K562 (cell line): ENCODE measurements around the gene MYH3. TPM values are rescaled to one million over a fixed set of nuclear protein-coding genes. Genes with fewer than 3 reads are reported as not detected.

ENCODE experiments used
- ATAC-seq: fragments of 200-7000 bp; cut with Tn5 transposase; 3 replicates; pipeline ENCODE4 v1.9.1; 2020; ENCODE audit warnings: moderate library complexity
- BruUV-seq: library from RNA; stranded (reverse); fragments of 400-500 nt; replicated peaks from 2 replicates; lab custom pipeline; 2021; lab: Mats Ljungman, UMichigan
- CTCF ChIA-PET: fragments of 300-600 bp; formaldehyde crosslinking; extraction: SDS; loops from one replicate; lab custom pipeline; 2021; ENCODE audit warnings: low intra/inter-chr PET ratio; lab: Yijun Ruan, JAX
- POLR2A ChIA-PET: fragments of 300-600, 350-650 bp; sonication (Branson Sonifier 250); formaldehyde crosslinking; extraction: SDS; loops from one replicate; lab custom pipeline; 2021; ENCODE audit warnings: antibody characterized with exemption, inconsistent platforms; lab: Yijun Ruan, JAX
- DNase-seq, 4 experiments: peaks; one replicate each; pipeline versions ENCODE4 v3.0.0 to v3.0.0-alpha.2; 2011 to 2018; ENCODE audit warnings: low spot score in 3 of 4, mixed read lengths in 3 of 4; ENCODE audit errors: extremely low read depth in 1 of 4
- FAIRE-seq: peaks from 2 replicates; lab custom pipeline; 2011; peaks lifted over from hg19 to GRCh38; lab: Jason Lieb, UNC
- H2AFZ ChIP-seq: 2 replicates; pipeline ENCODE4 v1.6.0; 2011; ENCODE audit warnings: low read depth, low read length, control low read depth, inconsistent platforms
- H3K27ac ChIP-seq: fragments of 200-600 bp; 3 replicates; pipeline ENCODE4 v1.8.0; 2011; ENCODE audit warnings: low read depth, mild to moderate bottlenecking, control low read depth, inconsistent platforms, low read length, moderate library complexity, mixed read lengths; ENCODE audit errors: extremely low read depth
- H3K27me3 ChIP-seq, 2 experiments: fragments of 300-600 bp in 1 of 2; 2 replicates in 1 of 2; 3 replicates in 1 of 2; pipeline versions ENCODE4 v1.6.0 to v1.8.0; 2011; ENCODE audit warnings: inconsistent platforms in 2 of 2, low read length in 2 of 2, mild to moderate bottlenecking in 1 of 2, mixed read lengths in 1 of 2, moderate library complexity in 1 of 2; ENCODE audit not compliant: control insufficient read depth in 2 of 2, insufficient read depth in 2 of 2
- H3K36me3 ChIP-seq: fragments of 300-600 bp; 3 replicates; pipeline ENCODE4 v1.8.0; 2011; ENCODE audit warnings: mild to moderate bottlenecking, low read length, inconsistent platforms; ENCODE audit not compliant: control insufficient read depth, insufficient read depth
- H3K4me1 ChIP-seq, 2 experiments: fragments of 200-600 bp in 1 of 2; replicated peaks in 1 of 2; 2 replicates in 1 of 2; 3 replicates in 1 of 2; pipeline versions ENCODE4 v1.5.1 to v1.8.0; 2011; ENCODE audit warnings: inconsistent platforms in 2 of 2, low read length in 2 of 2, mild to moderate bottlenecking in 1 of 2, mixed read lengths in 1 of 2, moderate library complexity in 1 of 2; ENCODE audit not compliant: control insufficient read depth in 2 of 2, insufficient read depth in 2 of 2
- H3K4me2 ChIP-seq: 2 replicates; pipeline ENCODE4 v1.6.1; 2011; ENCODE audit warnings: low read length, control low read depth, inconsistent platforms, mixed read lengths; ENCODE audit not compliant: insufficient read depth
- H3K4me3 ChIP-seq: fragments of 200-600 bp; sonication (generic), shearing (Covaris generic); 2 replicates; pipeline ENCODE4 v1.5.1; 2016; ENCODE audit warnings: control low read depth, inconsistent platforms
- H3K79me2 ChIP-seq: fragments of 200-600 bp; 3 replicates; pipeline ENCODE4 v1.8.0; 2011; ENCODE audit warnings: low read length, inconsistent platforms; ENCODE audit not compliant: control insufficient read depth, insufficient read depth
- H3K9ac ChIP-seq, 2 experiments: 2 replicates each; pipeline versions ENCODE4 v1.6.0 to v1.6.1; 2011; ENCODE audit warnings: low read depth in 2 of 2, low read length in 2 of 2, control low read depth in 1 of 2, inconsistent platforms in 1 of 2, mild to moderate bottlenecking in 1 of 2, mixed read lengths in 1 of 2; ENCODE audit not compliant: insufficient read depth in 1 of 2
- H3K9me1 ChIP-seq: one replicate; pipeline ENCODE4 v1.6.0; 2011; ENCODE audit warnings: inconsistent platforms, mild to moderate bottlenecking, low read length, moderate library complexity; ENCODE audit not compliant: control insufficient read depth, insufficient read depth
- H3K9me3 ChIP-seq: replicated peaks from 2 replicates; pipeline ENCODE4 v1.5.1; 2011; ENCODE audit warnings: low read depth, low read length, inconsistent platforms; ENCODE audit not compliant: control insufficient read depth, insufficient read depth
- H4K20me1 ChIP-seq: replicated peaks from 2 replicates; pipeline ENCODE4 v1.6.1; 2011; ENCODE audit warnings: low read length, inconsistent platforms, mixed read lengths; ENCODE audit not compliant: control insufficient read depth, insufficient read depth
- ATF7 ChIP-seq: fragments of 450-650 bp; IDR thresholded peaks from 2 replicates; pipeline ENCODE4 v1.7.1; 2014; ENCODE audit warnings: mild to moderate bottlenecking, moderate library complexity
- BACH1 ChIP-seq: fragments of 200-800 bp; sonication (Bioruptor generic); IDR thresholded peaks from 2 replicates; pipeline ENCODE4 v1.6.1; 2016; ENCODE audit warnings: missing genetic modification characterization, missing compliant biosample characterization
- GABPB1 ChIP-seq: sonication (generic); formaldehyde crosslinking; IDR thresholded peaks from 2 replicates; pipeline ENCODE4 v1.8.0; 2022; ENCODE audit warnings: mild to moderate bottlenecking, missing genetic modification reagents
- KDM2B ChIP-seq: fragments of 250-450 bp; sonication (Bioruptor Pico); IDR thresholded peaks from 2 replicates; pipeline ENCODE4 v1.8.0; 2021; ENCODE audit warnings: mild to moderate bottlenecking, moderate library complexity
- MED1 ChIP-seq: sonication (generic); formaldehyde crosslinking; IDR thresholded peaks from 2 replicates; pipeline ENCODE4 v1.8.1; 2023; ENCODE audit warnings: missing genetic modification reagents, borderline replicate concordance
- MXD1 ChIP-seq: fragments of 250-450 bp; sonication (Bioruptor Pico); IDR thresholded peaks from 2 replicates; pipeline ENCODE4 v1.8.0; 2021; ENCODE audit warnings: borderline replicate concordance, mild to moderate bottlenecking, moderate library complexity; ENCODE audit not compliant: poor library complexity, severe bottlenecking
- NFE2 ChIP-seq: IDR thresholded peaks from 2 replicates; pipeline ENCODE4 v1.6.1; 2014; ENCODE audit warnings: antibody characterized with exemption, low read depth
- ZBTB17 ChIP-seq: fragments of 450-650 bp; formaldehyde crosslinking; IDR thresholded peaks from 2 replicates; pipeline ENCODE4 v1.4.0; 2020; ENCODE audit warnings: mild to moderate bottlenecking
- WGBS: fragments of 100-300 bp; shearing (Covaris generic); methylation state at CpG from one replicate; pipeline ENCODE4 v1.1.6; 2016; ENCODE audit warnings: low coverage, mixed read lengths; ENCODE audit not compliant: insufficient coverage; ENCODE audit errors: missing lambda C conversion rate; 5-methylcytosine and 5-hydroxymethylcytosine counted together
- in situ Hi-C: fragments of 300-500 bp; cut with MboI; formaldehyde crosslinking; loops from 4 replicates; pipeline ENCODE4 v1.15.0; 2018; ENCODE audit warnings: inconsistent platforms, mixed read lengths
- intact Hi-C: fragments of 100-400 bp; cut with micrococcal nuclease; formaldehyde crosslinking; loops from 2 replicates; pipeline ENCODE4 v1.14.2; 2022
- polyA plus RNA-seq, 8 experiments: library from polyadenylated mRNA; depleted of rRNA in 4 of 8; stranded (reverse) in 5 of 8; unstranded in 3 of 8; fragments of >200 nt; fragmentation: Nextera tagmentation in 2 of 8; fragmentation: Illumina TruSeq in 1 of 8; extraction: Ambion mirVana in 2 of 8; extraction: Trizol in 1 of 8; gene quantifications; 2 replicates each; pipeline versions ENCODE4 v1.2.1 to v1.2.3, GENCODE V29; 2011 to 2014; ENCODE audit warnings: inconsistent platforms in 1 of 8, missing spikeins in 1 of 8
- total RNA-seq, 7 experiments: library from RNA; depleted of rRNA in 6 of 7; stranded (reverse); fragments of >200 nt in 6 of 7; fragmentation: Illumina TruSeq in 2 of 7; extraction: Trizol in 2 of 7; gene quantifications; 2 replicates each; pipeline versions ENCODE4 v1.2.1 to v1.2.3, GENCODE V29; 2011 to 2021; ENCODE audit warnings: low replicate concordance in 1 of 7
- TF ChIP-seq, protein P1 (sequence below): fragments of 200-800 bp; sonication (Bioruptor generic); IDR thresholded peaks from 2 replicates; pipeline ENCODE4 v1.6.1; 2017; ENCODE audit warnings: missing genetic modification characterization, missing compliant biosample characterization

Gene MYH3
- total and polyA plus RNA-seq, 9 of the 15 experiments (the other 6 are each of a cell fraction or from before 2014, with no cell fraction given), result 0.24 to 0.75 (median 0.40) TPM; not detected in 1

DNA sequence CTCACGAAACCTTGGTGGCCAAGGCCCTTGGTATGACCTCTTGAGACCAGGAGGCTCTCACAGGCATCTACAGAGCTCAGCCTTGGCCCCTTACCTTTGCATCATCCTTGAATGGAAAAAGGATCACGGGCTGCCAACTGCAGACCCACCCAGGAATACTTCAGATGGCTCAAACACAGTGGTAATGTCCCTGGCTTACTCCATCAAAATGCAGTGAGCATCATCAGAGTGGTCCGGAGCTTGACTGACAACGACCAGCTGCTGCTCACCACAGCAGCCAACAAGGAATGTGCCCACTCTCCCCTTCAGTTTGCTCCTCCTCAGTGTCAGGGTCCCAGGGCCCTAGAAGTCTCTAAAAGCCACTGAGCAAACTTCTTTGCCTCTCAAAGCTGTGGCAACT, 17.6 kb upstream of the MYH3 start:
- WGBS, result 93% methylated on average over 3 of the region's 4 CpGs
- Histone ChIP-seq H4K20me1 (no peaks in the 10 kb centered on the region), H3K4me1 (no peaks in the 10 kb centered on the region), H3K27ac (no peak overlapping the region), H3K27me3 (no peaks in the 10 kb centered on the region), H3K79me2 (no peaks in the 10 kb centered on the region), H2AFZ (no peak overlapping the region), H3K36me3 (peaks cover 32% of the 10 kb centered on the region; the same call in 2 of the 3 replicates), H3K4me2 (no peak overlapping the region), H3K9ac (no peak overlapping the region), H3K9me3 (no peaks in the 10 kb centered on the region), H3K9me1 (no peaks in the 10 kb centered on the region), H3K4me3 (no peak overlapping the region)
- no peak for FAIRE-seq
- intact Hi-C loops (no loop called here), in situ Hi-C loops (no loop called here)
- TF ChIP-seq NFE2 (no peak), KDM2B (CRISPR knock-in tag) (no peak), ATF7 (no peak)
- CTCF ChIA-PET, result no interaction called here
- DNase-seq, result no peak
- BruUV-seq, result no TSS peak
- POLR2A ChIA-PET, result interaction anchor here (0.6 kb wide), 1 partner anchor 951 kb away, joined by 4 read pairs; no protein-coding TSS in a partner anchor
- no peak for ATAC-seq

DNA sequence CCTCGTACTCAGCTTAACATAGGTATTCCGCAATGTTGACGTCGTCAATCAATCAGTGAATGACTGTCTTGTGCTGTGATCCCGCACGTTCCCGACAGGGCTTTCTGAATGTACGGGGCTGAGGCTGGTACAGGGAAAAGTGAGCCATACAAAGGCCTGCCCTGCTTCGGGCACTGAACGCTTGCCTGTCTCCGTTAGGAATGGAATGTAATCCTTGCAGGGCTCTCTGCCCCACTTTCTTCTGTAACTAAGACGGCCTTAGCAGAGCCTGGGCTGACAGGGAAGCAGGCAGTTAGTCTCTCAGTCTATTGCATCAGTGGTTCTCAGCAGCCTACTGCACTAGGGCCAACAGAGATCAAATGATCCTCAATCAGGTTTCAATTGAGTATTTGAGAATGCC, 16.2 kb upstream of the MYH3 start:
- no peaks in the 10 kb centered on the region for H3K27me3 ChIP-seq
- H2AFZ ChIP-seq, result no peak overlapping the region
- intact Hi-C loops, result no loop called here
- no peak overlapping the region for H3K9ac ChIP-seq
- no peaks in the 10 kb centered on the region for H3K9me3 ChIP-seq
- no peaks in the 10 kb centered on the region for H3K79me2 ChIP-seq
- H3K9me1 ChIP-seq, result no peaks in the 10 kb centered on the region
- ChIA-PET CTCF (no interaction called here), POLR2A (interaction anchor here (1.2 kb wide), 1 partner anchor 20 kb away, joined by 3 read pairs; no protein-coding TSS in a partner anchor)
- H3K36me3 ChIP-seq, result peaks cover 27% of the 10 kb centered on the region; the same call in 2 of the 3 replicates
- H4K20me1 ChIP-seq, result no peaks in the 10 kb centered on the region
- no peaks in the 10 kb centered on the region for H3K4me1 ChIP-seq
- H3K27ac ChIP-seq, result no peak overlapping the region
- ATAC-seq, result no peak
- in situ Hi-C loops, result no loop called here
- no peak for FAIRE-seq
- no peak overlapping the region for H3K4me3 ChIP-seq
- BruUV-seq, result no TSS peak
- H3K4me2 ChIP-seq, result no peak overlapping the region
- 94% methylated on average over 8 of the region's 12 CpGs for WGBS
- DNase-seq, result no peak
- TF ChIP-seq, protein P1, sequence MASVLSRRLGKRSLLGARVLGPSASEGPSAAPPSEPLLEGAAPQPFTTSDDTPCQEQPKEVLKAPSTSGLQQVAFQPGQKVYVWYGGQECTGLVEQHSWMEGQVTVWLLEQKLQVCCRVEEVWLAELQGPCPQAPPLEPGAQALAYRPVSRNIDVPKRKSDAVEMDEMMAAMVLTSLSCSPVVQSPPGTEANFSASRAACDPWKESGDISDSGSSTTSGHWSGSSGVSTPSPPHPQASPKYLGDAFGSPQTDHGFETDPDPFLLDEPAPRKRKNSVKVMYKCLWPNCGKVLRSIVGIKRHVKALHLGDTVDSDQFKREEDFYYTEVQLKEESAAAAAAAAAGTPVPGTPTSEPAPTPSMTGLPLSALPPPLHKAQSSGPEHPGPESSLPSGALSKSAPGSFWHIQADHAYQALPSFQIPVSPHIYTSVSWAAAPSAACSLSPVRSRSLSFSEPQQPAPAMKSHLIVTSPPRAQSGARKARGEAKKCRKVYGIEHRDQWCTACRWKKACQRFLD (CRISPR knock-in tag), result no peak
- TF ChIP-seq MED1 (CRISPR knock-in tag) (no peak), BACH1 (tag) (no peak), GABPB1 (CRISPR knock-in tag) (no peak), MXD1 (CRISPR knock-in tag) (no peak), ZBTB17 (CRISPR knock-in tag) (no peak)
